ENCODE results near the gene TFPI.

DNA sequence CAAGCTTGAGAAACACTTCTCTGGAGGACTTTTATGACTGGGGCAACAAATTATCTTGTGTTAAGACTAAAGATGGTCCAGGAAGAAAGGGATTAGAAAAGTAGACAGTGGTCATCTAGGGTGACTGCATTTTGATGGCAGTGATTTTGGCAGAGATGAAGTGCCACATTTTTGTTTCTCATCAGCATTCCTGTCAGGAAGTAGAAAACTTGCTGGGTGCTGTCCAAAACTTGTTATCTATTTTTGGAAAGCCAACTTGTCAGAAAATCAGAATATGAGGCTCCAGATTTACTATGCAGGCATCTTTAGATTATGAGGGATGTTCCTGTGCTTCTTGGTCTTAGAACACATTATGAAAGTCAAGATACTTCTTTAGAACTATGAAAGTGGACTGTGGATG lies 77.2 kb downstream of the TFPI start:
- no peak for TF ChIP-seq FOXM1 (IDR thresholded peaks at IDR 0.05; ENCODE audit: borderline replicate concordance, low read depth)
- TF ChIP-seq YY1 (IDR thresholded peaks at IDR 0.05; ENCODE audit: low read depth): no peak
- TF ChIP-seq CEBPB (IDR thresholded peaks at IDR 0.05): no peak
- no peak for TF ChIP-seq RAD21 (IDR thresholded peaks at IDR 0.05; ENCODE audit: low read depth)
